Measurements from ENCODE around the gene ISOC1. TPM values are rescaled to one million over a fixed set of nuclear protein-coding genes. Genes with fewer than 3 reads are reported as not detected.

The ISOC1 gene
- total RNA-seq: 23.6 and 24.9 TPM in 2 replicates

GRCh38 chr5:129094087-129094923 lies at the start of gene ISOC1:
TSS of gene ISOC1 (plus strand) at chr5:129094749. CDS start at chr5:129094767, 18 bp downstream.

Small RNAs within 50 kb of the gene (small RNA-seq; reads per million reads assigned to genes)
- not detected for gene MIR4633 (ENCODE audit: low replicate concordance)

Other genes with a start within 250 kb of the ISOC1 start
- 0.44 and 0.57 TPM in 2 replicates for gene SLC27A6, start 129.3 kb upstream of the ISOC1 start, total RNA-seq

Data from placental pericyte (primary cell).